Adipose tissue (tissue), 3 donors: ENCODE measurements around the gene NTM. TPM values are rescaled to one million over a fixed set of nuclear protein-coding genes. Genes with fewer than 3 reads are reported as not detected.
"Not testable (repeated sequence)": the region's sequence is repeated elsewhere in the genome, so short reads cannot be mapped to it uniquely, and the experiment has no call there.

ENCODE experiments used
- H3K27ac ChIP-seq: one replicate; pipeline ENCODE4 v1.5.1; 2013; ENCODE audit warnings: low read depth, low read length
- WGBS, 3 donors: extraction: QIAGEN DNeasy Blood & Tissue Kit; methylation state at CpG; one replicate each; pipeline ENCODE4 v1.1.7; 2013; 5-methylcytosine and 5-hydroxymethylcytosine counted together
- polyA plus RNA-seq, 3 donors: library from polyadenylated mRNA; stranded (reverse); fragments of 200-250 nt; gene quantifications; one replicate each; pipeline ENCODE4 v1.2.3, GENCODE V29; 2013
- donor health status: healthy with polysubstance abuse.
- donor health status: Bipolar disorder and iron deficiency.
- donor health status: healthy.

Gene NTM
- polyA plus RNA-seq, 3 donors = 0.22 to 2.2 (median 1.6) TPM

- no peak overlapping the region for H3K27ac ChIP-seq
- 70 to 78% (median 74%) methylated on average over 5 of the region's 5 CpGs for WGBS, 3 donors
Measured at GRCh38 chr11:131907371-131907770, 537.0 kb downstream of the NTM start.

- WGBS, 3 donors = 45 to 70% (median 48%) methylated on average over 2 of the region's 2 CpGs
- H3K27ac ChIP-seq = no peak overlapping the region
Measured at GRCh38 chr11:131908316-131908715, 537.9 kb downstream of the NTM start.

- 60 to 73% (median 61%) methylated on average over 10 of the region's 10 CpGs for WGBS, 3 donors
- no peak overlapping the region for H3K27ac ChIP-seq
Measured at GRCh38 chr11:131909426-131910177, 539.2 kb downstream of the NTM start.

- no peak overlapping the region for H3K27ac ChIP-seq
- WGBS, 3 donors = 6 to 8% (median 7%) methylated on average over 13 to 21 of the region's 21 CpGs
Measured at GRCh38 chr11:131910178-131910522, 539.7 kb downstream of the NTM start.

- no peak overlapping the region for H3K27ac ChIP-seq
- 1% methylated on average over 88 to 105 of the region's 105 CpGs for WGBS, 3 donors
Measured at GRCh38 chr11:131910523-131911387, 540.3 kb downstream of the NTM start.

- not testable (repeated sequence) for H3K27ac ChIP-seq
- 14 to 16% (median 14%) methylated on average over 30 to 34 of the region's 36 CpGs for WGBS, 3 donors
Measured at GRCh38 chr11:131911388-131912032, 541.1 kb downstream of the NTM start.

- no peak overlapping the region for H3K27ac ChIP-seq
- 58 to 74% (median 59%) methylated on average over 7 of the region's 7 CpGs for WGBS, 3 donors
Measured at GRCh38 chr11:131912134-131912533, 541.7 kb downstream of the NTM start.

- no peak overlapping the region for H3K27ac ChIP-seq
- WGBS, 3 donors = 64 to 90% (median 88%) methylated on average over 4 of the region's 4 CpGs
Measured at GRCh38 chr11:131913267-131913666, 542.9 kb downstream of the NTM start.

GRCh38 chr11:131914361-131914774 is 544.0 kb downstream of the NTM start:
- 49 to 72% (median 64%) methylated on average over 3 of the region's 3 CpGs for WGBS, 3 donors
- H3K27ac ChIP-seq = no peak overlapping the region

GRCh38 chr11:131916638-131917037 is 546.2 kb downstream of the NTM start:
- H3K27ac ChIP-seq = no peak overlapping the region
- WGBS, 3 donors = 68 to 89% (median 76%) methylated on average over 5 of the region's 5 CpGs

- 51 to 76% (median 64%) methylated on average over 12 of the region's 12 CpGs for WGBS, 3 donors
- no peak overlapping the region for H3K27ac ChIP-seq
Measured at GRCh38 chr11:131917634-131918384, 547.4 kb downstream of the NTM start.

- no peak overlapping the region for H3K27ac ChIP-seq
- WGBS, 3 donors = 75 to 84% (median 78%) methylated on average over 4 of the region's 4 CpGs
Measured at GRCh38 chr11:131918663-131919062, 548.2 kb downstream of the NTM start.

- WGBS, 3 donors = 89 to 92% (median 90%) methylated on average over 6 of the region's 6 CpGs
- no peak overlapping the region for H3K27ac ChIP-seq
Measured at GRCh38 chr11:131922220-131922619, 551.8 kb downstream of the NTM start.

GRCh38 chr11:131923309-131923708 is 552.9 kb downstream of the NTM start:
- 33 to 71% (median 67%) methylated on average over 3 of the region's 3 CpGs for WGBS, 3 donors
- no peak overlapping the region for H3K27ac ChIP-seq

- WGBS, 3 donors = 56 to 73% (median 62%) methylated on average over 8 of the region's 8 CpGs
- no peak overlapping the region for H3K27ac ChIP-seq
Measured at GRCh38 chr11:131924001-131924400, 553.6 kb downstream of the NTM start.

GRCh38 chr11:131924457-131925201 is 554.2 kb downstream of the NTM start:
- 17 to 53% (median 42%) methylated on average over 4 of the region's 4 CpGs for WGBS, 3 donors
- H3K27ac ChIP-seq = no peak overlapping the region

- no peak overlapping the region for H3K27ac ChIP-seq
- WGBS, 3 donors = 88 to 94% (median 93%) methylated on average over 4 of the region's 4 CpGs
Measured at GRCh38 chr11:131925829-131926228, 555.4 kb downstream of the NTM start.

GRCh38 chr11:131928992-131929391 is 558.6 kb downstream of the NTM start:
- 51 to 75% (median 62%) methylated on average over 11 of the region's 11 CpGs for WGBS, 3 donors
- H3K27ac ChIP-seq = no peak overlapping the region
